ENCODE data around the gene PRICKLE3. TPM values are rescaled to one million over a fixed set of nuclear protein-coding genes. Genes with fewer than 3 reads are reported as not detected.

The PRICKLE3 gene, protein sequence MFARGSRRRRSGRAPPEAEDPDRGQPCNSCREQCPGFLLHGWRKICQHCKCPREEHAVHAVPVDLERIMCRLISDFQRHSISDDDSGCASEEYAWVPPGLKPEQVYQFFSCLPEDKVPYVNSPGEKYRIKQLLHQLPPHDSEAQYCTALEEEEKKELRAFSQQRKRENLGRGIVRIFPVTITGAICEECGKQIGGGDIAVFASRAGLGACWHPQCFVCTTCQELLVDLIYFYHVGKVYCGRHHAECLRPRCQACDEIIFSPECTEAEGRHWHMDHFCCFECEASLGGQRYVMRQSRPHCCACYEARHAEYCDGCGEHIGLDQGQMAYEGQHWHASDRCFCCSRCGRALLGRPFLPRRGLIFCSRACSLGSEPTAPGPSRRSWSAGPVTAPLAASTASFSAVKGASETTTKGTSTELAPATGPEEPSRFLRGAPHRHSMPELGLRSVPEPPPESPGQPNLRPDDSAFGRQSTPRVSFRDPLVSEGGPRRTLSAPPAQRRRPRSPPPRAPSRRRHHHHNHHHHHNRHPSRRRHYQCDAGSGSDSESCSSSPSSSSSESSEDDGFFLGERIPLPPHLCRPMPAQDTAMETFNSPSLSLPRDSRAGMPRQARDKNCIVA
- 1 to 10 TPM; 3.5 to 5.1 (median 4.5) TPM for polyA plus RNA-seq (ENCODE audit: insufficient read length in 4 of 4)

DNA sequence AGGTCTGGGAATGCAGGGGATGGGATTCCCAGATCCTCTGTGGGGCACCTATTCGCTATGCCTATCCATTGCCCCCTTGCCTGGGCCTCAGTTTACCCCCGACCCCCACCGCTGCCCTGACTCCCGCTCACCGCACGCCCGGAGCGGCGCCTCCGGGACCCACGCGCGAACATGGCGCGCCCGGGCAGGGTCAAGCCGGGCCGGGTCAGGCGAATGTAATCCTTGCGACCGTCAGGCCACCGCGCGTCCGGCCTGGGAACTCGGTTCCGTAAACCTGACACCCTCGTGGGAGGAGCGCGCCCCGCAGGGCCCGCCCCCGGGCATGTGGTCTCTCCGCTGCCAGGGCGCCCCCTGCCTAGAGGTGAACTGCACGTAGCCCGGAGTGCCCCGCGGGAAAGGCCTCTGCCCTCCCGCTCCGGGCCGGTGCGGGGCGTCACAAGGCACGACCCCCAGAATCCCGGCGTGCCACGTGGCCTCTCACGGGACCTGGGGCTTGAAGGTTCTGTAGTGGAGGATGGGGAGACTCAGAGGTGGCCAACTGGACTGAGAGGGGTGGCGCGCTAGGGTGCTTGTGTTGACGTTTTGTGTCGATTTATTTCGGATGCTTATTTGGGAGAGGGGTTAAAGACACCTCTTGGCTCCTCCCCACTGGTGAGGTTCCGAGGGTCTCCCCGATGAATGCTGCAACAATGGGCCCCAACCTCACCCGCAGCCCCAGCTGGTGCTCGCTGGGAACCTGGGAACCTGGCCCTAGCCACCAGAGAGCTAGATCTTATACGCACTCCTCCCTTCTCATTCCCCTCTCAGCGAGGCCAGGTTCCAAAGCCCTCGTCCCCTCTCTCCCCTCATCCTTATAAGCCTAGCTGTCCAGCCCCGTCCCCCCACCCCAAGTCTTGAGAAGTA, at the start of gene PRICKLE3:
TSS of gene PRICKLE3 (minus strand) at position 249 of the 903 bp plus-strand sequence. CDS start at position 173, 76 bp downstream.
- DNase-seq (ENCODE audit: low read depth in 4 of 4, low spot score in 3 of 4): no peak

DNA sequence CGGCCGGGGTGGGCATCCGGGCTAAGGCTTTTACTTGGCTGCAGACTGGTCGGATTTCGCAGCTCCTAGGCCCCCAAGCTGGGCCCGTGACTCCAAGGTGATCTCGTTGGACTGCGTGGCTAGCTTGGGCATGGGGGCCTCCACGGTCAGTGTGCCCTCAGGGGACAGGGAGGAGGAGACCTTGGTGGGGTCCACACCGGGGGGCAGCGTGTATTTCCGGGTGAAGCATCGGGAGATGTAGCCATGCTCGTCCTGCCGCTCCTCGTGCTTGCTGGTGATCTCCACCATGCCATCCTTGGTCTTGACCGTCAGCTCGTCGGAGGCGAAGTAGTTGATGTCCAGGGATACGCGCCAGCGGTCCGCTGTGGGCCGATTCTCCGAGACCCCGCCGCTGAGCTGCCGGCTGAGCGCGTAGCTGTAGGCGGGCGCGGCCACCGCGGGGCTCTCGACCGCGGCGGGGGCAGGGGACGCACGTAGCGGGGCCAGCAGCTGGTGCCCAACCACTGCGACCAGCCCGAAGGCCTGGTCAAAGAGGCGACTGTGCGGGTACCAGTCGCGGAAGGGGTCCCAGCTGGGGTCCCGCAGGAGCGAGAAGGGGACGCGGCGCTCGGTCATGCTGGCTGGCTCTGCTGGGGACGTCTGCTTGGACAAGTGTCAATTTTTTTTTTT, 47.8 kb upstream of the PRICKLE3 start:
- DNase-seq (ENCODE audit: low read depth in 4 of 4, low spot score in 3 of 4): no peak

DNA sequence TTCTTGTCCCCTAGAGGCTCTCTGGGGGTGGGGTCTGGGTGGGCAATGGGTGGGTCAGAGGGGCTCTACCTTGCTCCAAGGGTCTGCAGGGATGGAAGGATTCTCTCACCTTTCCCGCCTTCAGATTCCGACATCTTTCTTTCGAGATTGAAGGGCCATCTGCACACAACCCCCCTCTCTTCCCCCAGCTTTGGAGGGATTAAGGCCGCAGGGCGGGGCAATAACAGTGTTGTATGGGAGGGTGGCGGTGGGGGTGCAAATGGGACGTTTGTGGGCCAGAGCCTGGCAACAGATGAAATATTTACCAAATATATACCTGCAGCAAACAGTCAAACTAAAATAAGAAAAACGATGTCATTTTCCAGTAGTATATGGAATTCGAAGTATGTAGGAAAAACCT, 47.0 kb upstream of the PRICKLE3 start, which contains the start of gene CACNA1F:
TSS of gene CACNA1F (minus strand) at position 165 of the 400 bp plus-strand sequence. CDS start at position 134, 31 bp downstream.
- no peak for DNase-seq (ENCODE audit: low read depth in 4 of 4, low spot score in 3 of 4)

DNA sequence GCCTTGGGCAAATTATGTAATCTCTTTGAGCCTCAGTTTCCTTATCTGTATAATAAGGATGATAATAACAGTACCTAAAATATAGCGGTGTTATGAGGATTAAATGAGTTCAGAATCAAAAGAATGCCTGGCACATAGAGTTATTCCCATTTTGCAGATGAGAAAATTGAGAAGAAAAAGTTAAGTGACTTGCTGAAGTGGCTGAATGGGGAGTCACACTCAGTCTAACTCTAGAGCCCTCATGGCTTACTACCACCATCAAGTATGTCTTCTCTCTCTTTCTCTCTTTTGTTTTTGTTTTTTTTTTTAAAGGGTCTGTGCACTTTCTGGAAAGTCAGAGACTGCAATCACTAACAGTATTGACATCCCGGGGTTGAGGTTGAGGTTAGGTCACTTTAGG, 46.4 kb upstream of the PRICKLE3 start:
- no peak for DNase-seq (ENCODE audit: low read depth in 4 of 4, low spot score in 3 of 4)

DNA sequence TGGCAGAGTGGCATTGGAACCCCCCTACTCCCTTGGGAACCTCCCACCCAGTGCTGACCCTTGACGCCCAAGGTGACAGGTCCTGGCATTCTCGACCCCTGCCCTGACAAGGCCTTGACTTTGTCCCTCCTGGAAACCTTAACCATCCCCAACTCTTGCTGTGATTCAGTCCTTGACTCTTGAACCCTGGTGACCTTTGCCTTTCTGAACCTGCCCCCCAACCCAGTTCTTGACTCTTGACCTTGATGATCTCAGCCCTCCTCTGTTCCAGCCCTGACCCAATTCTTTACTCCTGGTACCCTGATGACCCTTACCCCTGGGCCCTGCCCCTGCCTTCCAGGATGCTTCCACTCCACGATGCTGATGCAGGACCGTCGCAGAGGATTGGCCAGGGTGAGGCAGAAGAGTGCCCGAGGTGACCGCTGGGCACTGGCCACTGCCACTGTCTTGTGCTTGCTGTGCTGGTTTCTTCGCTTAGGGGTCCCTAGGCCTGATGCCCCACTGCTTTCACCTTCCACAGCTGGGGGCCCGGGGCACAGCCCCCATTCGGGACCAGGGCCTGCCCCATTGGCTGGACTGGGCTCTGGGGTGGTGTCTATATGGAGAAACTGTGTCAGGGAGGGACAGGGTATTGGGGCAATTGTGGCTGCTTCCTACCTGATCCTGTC, 45.3 kb upstream of the PRICKLE3 start:
- DNase-seq (ENCODE audit: low read depth in 4 of 4, low spot score in 3 of 4): no peak

DNA sequence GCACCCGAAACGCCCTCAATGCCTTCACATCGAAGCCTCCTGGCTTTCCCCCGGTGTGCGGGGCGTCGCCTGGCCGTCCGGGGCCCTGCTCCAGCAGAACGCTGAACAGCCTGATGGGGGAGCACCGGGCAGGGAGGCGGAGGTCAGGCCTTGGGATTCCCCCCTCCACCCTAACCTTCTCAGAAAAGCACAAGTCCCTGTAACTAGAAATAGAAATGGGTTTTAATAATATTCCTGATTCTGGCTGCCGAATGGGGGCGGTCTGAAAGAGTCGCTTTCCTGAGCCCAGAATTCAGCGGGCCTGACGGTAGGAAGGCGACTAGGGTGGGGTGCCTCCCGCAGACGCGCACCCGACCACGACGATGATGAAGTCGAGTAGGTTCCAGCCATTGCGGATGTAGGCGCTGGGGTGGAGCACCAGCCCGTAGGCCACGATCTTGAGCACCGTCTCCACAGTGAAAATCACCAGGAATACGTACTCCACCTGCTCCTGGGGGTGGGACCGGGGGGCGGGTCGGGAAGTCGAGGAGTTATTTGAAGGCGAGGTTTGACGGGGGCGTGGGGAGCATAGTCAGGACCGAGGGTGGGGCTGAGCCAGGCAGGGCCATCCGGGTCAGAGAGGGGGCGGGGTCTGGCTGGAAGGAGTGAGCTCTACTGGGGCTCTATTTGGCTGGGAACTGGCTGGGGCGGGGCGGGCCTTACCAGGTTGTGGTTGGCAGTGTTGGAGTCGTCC, 44.5 kb upstream of the PRICKLE3 start:
- DNase-seq (ENCODE audit: low read depth in 4 of 4, low spot score in 3 of 4): no peak

DNA sequence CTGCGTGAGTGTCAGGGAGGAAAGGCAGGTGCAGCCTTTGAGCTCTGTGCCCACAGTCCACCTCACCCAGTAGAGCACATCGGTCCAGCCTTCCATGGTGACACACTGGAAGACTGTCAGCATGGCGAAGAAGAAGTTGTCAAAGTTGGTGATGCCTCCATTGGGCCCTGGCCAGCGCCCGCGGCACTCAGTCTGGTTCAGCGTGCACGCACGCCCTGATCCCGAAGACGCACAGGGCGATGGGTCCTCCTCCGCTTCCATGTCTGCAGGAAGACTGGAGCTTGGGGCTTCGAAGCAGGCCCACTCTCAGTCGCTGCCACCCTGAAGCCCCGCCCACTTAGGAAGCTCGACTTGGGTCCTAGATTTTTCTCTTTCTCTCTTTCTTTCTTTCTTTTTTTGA, 42.0 kb upstream of the PRICKLE3 start:
- DNase-seq (ENCODE audit: low read depth in 4 of 4, low spot score in 3 of 4): no peak

DNA sequence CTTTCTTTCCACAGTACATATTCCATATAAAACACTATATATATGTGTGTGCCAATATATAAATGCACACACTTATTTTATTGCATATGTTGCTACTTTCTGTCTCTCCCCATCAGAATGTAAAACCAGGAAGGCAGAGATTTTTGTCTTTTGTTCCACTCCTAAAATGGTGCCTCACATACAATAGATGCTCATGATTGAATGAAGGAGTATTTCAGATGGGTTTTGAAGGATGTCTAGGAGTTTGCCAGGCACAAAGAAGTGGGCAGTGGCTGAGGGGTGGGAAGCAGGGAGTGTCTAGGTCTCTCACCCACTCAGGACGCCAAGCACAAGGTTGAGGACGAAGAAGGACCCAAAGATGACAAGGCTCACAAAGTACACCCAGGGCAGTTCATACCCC, 41.6 kb upstream of the PRICKLE3 start:
- no peak for DNase-seq (ENCODE audit: low read depth in 4 of 4, low spot score in 3 of 4)

DNA sequence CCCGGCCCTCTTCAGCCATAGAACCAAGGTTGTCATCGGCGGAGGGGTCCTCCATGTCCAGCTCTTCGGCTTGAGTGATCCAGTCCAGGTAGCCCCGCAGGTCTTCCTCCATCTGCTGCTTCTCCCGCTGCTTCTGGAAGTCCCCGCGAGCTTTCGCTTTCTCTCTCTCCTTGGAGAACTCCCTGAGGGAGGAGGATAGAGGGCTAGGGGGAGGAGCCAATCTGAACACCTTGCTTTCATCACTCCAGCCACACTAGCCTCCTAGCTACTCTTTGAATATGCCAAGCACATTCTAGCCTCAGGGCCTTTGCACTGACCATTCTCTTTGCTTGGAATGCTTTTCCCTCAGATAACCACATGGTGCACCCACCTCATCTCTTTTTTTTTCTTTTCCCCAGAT, 40.8 kb upstream of the PRICKLE3 start:
- no peak for DNase-seq (ENCODE audit: low read depth in 4 of 4, low spot score in 3 of 4)

DNA sequence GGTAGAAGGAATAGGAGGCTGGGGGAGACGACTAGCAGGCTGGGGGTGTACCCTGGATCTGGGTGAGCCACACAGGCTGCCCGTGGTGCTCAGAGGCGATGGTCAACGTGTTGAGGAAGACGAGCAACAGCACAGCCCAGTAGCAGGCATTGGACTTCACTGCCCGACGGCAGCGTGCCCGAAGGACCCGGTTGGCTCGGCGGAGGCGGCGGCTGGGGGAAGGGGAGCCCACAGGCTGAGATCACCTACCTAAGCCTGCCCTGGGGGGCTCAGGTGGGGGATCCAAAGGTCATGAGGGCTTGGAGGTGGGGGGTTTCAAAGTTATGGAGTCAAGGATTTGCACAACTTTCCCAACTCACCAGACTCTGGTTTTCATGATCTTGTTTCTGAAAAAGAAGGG, 39.7 kb upstream of the PRICKLE3 start:
- no peak for DNase-seq (ENCODE audit: low read depth in 4 of 4, low spot score in 3 of 4)

DNA sequence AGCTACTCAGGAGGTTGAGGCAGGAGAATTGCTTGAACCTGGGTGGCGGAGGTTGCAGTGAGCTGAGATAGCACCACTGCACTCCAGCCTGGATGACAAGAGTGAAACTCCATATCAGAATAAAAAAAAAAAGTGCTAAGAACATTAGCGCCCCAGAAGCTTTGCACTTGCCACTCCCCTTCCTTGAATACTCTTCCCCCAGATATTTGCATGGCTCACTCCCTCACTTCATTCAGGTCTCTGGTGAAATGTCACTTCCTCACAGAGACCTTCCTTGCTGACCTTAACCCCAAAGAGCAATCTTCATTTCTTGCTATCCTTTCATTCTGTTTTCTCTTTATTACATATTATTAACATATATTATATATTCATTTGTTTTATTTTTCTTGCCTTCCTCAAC, 35.7 kb upstream of the PRICKLE3 start:
- no peak for DNase-seq (ENCODE audit: low read depth in 4 of 4, low spot score in 3 of 4)

DNA sequence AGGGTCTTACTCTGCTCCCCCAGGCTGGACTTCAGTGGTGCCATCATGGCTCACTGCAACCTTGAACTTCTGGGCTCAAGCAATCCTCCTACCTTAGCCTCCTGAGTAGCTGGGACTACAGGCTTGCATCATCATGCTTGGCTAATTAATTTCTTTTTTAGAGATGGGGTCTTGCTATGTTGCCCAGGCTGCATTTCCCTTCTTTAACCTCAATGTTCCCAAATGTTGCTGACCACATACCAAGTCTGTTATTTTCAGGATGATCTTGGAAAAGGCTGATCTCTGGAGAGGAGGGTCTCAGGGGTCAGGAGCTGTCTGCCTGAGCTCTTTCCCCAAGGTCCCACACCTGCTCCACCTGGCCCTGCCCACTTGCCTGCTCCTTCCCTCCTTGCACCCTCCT, 33.9 kb upstream of the PRICKLE3 start:
- no peak for DNase-seq (ENCODE audit: low read depth in 4 of 4, low spot score in 3 of 4)

DNA sequence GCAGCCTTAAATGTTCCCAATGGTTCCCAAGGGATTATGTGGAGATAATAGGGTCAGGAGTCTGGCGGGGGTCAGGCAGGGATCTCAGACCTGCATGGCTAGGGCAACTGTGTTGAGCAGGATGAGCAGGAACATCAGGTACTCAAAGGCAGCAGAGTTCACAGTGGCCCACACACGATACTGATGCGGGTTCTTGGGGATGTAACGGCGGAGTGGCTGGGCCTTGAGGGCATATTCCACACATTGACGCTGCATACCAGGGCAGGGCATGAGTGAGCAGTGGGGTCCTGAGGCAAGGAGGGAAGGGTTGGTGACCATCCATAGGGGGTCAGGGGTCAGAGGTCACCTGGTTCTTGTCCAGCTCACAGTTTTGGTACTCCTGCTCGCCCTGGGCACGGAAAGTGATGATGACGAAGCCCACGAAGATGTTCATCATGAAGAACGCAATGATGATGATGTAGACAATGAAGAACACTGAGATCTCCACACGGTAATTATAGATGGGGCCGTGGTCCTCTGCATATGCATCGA, 28.9 kb upstream of the PRICKLE3 start:
- no peak for DNase-seq (ENCODE audit: low read depth in 4 of 4, low spot score in 3 of 4)

DNA sequence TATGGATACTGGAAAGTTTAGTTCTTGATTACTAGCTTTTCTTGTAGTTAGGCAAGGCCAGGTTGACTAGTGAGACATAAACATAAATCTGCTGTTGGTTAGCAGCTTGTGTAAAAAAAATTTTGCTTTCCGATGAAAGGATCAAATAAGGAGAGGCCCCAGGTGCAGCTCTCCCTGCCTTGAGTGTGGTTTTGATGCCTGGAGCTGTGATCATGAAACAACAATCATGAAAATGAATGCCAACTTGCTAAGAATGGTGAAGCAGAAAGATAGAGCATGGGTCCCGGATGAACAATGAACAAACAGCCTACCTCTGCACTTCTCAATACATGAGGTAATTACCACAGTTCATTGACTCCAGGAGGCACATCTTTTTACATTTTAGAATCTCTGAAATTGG, 28.2 kb upstream of the PRICKLE3 start:
- DNase-seq (ENCODE audit: low read depth in 4 of 4, low spot score in 3 of 4): no peak

DNA sequence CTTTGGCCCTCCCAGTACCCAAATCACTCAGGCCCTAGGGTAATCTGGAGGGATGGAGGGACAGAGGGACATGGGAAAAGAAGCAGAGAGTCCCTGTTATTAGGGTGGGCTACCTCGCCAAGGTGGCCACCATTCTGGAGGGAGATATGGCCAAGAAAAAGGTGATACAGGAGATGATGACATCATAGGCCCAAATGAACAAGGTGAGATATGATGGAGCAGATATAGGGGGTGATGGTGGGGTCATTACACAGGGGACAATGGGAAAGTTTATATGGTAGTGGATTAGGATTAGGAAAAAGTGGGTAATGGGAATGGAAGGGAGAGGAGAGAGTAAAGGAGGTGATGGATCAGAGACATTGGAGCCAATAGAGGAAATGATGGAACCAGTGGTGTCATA, 26.7 kb upstream of the PRICKLE3 start:
- DNase-seq (ENCODE audit: low read depth in 4 of 4, low spot score in 3 of 4): no peak

DNA sequence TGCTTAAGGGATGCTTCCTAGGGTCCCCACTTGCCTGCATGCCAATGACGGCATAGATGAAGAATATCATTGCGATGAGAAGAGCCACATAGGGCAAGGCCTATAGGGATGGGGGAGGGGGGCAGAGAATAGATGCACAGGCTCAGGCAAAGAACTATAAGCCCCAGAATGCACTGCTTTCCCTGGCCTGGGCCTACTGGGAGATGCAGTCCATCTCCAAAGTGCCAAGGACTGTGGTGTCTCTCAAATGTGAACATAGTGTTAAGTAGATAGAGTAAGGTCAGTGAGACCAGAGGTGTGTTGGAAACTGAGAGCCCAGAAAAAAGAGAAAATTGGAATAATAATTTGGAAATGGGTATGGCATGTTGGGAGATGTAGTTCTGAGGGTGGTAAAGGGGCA, 26.0 kb upstream of the PRICKLE3 start:
- no peak for DNase-seq (ENCODE audit: low read depth in 4 of 4, low spot score in 3 of 4)

DNA sequence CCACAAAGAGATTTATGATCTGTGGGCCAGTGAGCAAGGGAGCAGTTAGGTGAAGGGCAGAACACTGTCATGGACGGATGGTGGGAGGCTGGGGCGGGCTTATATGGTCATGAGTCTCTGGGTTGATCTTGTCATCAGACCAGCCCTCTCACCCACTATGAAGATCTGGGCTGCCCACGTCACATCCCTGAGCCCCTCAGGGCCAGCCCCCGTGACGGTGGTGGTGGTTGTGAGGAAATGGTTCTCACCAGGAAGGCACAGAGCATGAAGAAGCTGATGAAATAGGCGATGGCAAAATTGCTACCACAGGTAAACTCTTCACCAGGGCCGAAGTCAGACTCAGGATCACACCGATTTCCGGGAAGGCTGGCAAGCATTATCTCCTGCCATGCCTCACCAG, 24.9 kb upstream of the PRICKLE3 start:
- no peak for DNase-seq (ENCODE audit: low read depth in 4 of 4, low spot score in 3 of 4)

DNA sequence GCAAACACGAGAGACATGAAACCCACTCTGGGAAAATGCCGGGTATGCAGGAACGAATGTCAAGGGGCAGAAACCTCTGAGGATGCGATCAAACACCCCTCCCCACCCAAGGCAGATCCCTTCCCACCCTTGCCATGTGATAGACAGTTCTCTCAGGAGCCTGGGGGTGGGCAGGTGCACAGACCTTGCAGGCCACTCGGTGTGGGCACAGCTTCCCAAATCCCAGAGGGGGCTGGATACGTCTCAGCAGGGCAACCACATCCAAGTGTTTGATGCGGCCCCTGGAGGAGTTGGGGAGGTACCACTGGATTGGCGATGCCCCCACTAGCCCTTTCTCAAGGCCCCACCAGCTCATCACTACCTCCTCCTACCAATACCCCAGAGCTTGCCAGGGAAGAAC, 24.2 kb upstream of the PRICKLE3 start:
- no peak for DNase-seq (ENCODE audit: low read depth in 4 of 4, low spot score in 3 of 4)
